ENCODE results near the gene CRYBB3.

CRYBB3 gene

DNA sequence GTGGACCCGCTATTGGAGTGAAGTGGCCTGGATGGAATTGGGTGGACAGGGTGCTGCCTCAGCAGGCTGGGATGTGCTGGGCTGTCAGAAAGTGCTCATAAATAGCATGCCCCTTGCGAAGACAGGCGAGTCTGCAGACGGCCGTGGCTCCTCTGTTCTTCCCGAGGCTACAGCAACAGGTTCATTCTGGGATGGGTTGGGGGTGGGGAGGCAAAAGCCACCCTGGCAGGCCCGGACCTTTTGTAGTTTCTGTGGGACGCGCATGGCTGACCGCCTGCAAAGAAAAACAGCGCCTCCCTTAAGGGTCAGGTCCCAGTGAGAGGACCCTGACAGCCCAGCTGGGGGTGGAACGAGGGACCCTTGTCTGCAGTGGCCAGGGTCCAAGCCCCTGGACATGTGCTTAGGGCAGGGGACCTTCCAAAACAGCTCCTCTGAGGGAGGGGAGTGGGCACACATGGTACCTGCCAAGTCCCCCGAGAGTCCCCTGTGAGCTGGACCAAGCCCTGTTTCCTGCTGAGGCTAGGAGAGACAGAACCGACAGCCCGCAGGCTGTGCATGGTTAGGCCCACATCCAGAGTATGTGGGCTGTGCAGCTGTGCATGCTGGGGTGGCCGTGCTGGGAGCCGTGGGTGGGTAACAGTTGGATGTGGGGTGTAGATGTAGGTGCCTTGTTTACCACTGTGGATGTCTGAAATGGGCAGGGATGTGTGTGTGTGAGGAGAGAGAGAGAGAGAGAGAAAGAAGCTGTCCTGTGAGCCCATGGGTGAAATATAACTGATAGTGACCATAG, at the start of gene CRYBB3:
Gene CRYBB3 (plus strand): TSS at position 128 of the 790 bp plus-strand sequence. CDS start 1,539 bp downstream, outside the sequence.
- no peak for DNase-seq

DNA sequence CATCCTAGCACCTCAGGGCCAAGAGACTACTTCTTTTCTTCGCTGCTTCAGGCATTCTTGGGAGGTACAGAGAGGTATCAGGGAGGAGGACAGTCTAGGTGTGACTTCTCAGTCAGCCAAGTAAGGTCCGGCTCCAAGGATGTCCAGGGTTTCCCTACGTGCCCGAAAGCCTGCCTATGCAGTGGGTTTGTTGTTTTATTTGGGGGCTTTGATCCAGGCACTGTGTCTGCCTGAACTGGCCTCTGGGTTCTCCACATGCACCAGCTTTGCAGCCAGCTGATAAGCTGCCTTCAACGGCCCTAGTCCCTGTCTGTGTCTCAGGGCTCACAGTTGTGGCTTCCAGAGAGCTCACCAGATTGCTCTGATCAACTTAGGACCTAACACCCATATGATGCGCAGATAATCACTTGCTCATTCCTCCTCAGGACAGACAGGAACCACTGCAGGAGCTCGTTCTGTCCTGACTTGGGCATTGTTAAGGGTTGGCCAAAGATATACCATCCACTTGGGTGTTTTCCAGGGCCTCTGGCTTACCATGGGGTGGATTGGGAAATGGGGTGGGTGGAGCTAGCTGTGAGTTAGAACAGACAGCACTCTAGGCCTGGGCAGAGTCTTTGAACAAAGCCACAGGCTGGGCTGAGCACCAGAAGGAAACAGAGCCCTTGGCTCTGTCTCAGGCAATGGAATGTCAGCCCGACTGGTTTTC, 45.5 kb upstream of the CRYBB3 start:
- DNase-seq = no peak

DNA sequence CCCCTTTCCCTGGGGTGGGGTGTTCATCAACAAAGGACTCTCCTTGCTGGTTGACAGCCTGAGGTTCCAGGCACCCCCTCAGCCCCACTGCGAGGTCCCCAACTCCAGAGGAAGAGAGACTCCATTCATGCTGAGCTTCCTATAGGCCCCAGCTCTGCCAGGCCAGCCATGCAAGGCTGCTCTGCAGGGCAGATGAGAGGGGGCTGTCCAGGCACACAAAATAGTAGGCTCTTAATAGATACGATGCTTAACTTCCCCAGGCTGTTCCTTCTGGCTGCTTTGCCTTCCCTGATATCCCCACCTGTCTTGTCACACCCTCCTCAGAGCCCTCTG, 45.0 kb upstream of the CRYBB3 start:
- DNase-seq = no peak

DNA sequence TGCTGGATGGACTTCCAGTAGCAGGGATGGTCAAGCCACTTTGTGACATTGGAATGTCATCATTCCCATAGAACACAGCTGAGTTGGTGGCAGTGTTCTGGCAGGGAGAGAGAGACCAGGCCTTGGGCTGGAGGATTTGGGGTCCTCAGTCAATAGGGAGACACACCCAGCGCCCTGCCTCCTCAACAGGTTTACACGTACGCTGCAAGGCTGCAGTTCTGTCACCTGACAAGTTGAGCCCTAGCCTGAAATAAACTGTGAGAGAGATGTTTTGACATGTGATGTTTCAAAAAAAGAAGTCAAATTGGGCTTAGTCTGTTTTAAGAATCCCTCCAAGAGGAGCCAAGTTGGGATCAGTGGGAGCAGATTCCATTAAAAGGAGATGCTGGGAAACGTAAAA, 42.9 kb upstream of the CRYBB3 start:
- no peak for DNase-seq

DNA sequence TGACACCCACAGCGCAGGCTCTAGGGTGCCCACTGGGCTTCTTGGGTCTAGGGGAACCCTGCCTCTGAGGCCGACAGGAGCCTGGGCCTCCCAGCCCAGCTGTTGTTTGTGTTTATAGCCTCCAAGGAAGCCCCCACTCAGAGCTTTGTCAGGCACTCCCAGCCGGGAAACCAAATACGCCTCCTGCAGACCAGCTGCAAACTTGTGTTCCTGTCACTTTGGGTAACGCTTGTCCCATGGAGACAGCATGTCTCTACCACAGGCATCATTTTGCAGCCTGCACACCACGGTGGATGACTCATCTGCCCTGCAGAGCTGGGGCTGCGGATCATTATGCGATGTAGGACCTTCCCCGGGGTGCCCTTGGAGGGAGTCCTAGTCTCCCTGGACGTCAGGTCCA, 40.6 kb upstream of the CRYBB3 start:
- DNase-seq = no peak

DNA sequence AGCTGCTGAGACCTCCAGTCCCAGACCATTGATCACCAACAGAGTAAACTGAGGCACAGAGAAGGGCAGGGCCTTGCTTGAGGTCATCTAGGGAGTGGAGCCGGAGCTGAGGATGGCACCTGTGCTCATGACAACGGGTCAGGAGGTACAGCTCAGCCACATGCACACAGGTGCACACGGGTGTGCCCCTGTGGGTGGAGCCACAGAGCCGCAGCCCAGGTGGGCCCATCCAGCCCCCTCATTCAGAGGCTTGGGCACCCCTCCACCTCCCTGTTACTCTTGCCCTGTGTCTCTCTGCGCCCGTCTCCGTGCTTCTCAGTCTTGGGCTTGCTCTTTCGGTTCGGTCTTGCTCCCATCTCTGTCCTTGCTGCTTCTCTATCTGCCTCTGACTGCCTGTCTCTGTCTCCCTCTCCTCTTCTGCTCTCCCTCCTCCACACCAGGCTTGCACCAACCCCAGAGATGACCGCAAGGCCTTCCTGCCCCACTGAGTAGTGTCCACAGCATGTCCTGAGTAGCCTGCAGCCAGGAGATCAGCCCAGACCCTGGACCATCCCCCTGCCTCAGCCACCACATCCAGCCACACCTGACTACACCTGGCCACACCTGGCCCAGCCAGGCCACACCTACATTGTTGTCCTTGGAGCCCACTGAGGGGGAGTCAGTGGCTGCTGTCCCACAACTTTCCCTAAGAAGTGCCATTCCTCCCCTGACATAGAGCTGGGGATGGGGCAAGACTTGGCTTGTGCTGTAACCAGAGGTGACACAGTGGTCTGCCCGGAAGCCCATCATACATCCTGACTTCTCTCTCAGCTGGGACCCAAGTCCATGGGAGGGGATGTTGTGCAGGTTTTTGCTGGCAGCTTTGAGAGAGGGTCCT, 39.3 kb upstream of the CRYBB3 start:
- DNase-seq = no peak

DNA sequence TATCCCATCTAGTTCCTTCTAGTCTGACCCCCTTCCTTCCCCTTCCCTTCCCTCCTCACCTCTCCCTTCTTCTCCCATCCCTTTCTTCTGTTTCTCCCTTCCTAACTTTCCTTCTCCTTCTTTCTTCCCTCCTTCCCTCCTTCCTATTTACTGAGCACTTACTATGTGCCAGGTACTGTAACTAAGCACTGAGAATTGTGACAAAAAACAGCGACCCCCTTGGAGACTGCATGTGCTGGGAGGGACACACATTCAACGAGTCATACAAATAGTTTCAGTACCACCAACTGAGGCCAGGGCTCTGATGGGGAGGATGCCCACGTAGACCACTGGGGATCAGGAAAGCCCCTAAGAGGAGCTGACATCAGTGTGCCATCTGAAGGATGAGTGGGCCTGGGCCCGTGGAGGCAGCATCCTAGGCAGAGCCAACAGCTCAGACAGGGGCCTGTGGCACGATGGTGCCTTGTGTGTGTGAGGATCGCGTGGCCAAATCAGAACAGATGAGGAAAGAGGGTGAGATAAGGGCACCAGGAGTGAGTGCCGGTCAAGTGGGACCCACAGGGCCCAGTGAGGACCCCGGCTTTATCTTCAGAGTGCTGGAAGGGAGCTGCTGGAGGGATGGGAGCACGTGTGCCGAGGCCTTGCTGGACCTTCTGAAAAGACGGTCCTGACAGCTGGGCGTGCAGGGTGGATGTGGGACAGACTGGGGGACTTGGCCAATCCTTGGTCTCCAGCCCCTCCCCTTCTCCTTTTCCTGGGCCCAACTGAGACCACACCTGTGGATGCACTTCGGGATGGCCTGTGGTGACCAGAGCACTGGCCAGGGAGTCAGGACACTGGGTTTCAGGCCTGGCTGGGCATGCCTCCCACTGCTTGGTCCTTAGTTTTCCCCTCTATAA, 38.4 kb upstream of the CRYBB3 start:
- no peak for DNase-seq

DNA sequence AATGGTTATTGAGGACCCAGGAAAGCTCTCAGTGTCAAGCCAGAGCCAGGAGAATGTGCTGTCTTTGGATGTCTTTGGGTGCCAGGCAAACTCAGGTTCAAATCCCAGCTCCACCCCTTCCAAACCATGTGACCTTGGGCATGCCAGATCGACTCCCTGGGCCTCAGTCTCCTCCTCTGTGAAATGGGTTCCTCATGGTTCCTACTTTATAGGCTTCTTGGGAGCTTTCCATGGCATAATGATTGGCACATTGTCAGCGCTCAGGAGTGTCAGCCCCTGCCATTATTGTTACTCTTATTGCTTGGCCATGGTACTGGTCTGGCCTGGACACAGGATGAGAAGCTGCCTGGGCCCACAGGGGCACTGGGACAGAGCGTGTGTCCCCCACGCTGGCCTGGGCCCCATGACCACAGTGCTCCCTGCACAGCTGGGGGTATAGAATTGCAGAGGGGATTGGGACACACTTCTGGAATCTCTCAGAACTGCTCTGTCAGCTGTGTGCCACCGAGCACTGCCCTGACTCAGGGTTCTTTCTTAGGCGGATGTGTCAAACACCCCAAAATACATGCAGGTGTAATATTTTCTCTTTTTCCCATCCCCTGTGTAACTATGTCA, 37.6 kb upstream of the CRYBB3 start:
- no peak for DNase-seq

DNA sequence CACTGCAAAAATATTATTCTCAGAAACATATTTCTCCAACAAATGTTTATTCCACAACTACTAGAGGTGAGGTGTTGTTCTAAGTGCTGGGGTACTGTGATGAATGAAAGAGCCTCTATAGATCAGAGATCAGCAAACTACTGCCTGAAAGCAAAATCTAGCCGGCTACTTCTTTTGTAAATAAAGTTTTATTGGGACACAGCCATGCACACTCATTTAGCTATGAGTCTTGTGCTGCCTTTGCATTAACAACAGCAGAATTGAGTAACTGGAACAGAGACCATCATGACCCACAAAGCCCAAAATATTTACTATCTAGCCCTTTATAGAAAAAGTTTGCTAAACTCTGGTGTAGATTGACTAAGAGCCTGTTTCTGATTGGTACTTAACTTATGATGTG, 37.1 kb upstream of the CRYBB3 start:
- no peak for DNase-seq

DNA sequence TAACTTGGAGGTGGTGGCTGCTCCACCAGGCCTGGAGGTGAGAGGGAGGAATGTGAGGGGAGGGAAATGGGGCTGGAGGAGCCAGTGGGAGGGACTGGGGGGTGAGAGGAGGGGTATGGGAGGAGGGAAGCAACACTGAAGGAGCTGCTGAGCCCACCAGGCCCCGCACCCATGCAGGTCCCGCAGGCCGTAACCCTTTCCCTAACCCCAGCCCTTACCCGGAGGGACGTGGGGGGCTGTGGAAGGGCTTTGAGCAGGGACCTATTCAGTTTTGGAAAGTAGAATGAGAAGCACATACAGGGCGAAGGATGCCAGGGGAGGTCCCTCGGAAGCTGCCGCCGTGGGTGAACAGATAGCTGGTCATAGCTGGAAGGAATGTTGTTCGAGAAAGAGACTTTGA, 33.9 kb upstream of the CRYBB3 start:
- DNase-seq = no peak

DNA sequence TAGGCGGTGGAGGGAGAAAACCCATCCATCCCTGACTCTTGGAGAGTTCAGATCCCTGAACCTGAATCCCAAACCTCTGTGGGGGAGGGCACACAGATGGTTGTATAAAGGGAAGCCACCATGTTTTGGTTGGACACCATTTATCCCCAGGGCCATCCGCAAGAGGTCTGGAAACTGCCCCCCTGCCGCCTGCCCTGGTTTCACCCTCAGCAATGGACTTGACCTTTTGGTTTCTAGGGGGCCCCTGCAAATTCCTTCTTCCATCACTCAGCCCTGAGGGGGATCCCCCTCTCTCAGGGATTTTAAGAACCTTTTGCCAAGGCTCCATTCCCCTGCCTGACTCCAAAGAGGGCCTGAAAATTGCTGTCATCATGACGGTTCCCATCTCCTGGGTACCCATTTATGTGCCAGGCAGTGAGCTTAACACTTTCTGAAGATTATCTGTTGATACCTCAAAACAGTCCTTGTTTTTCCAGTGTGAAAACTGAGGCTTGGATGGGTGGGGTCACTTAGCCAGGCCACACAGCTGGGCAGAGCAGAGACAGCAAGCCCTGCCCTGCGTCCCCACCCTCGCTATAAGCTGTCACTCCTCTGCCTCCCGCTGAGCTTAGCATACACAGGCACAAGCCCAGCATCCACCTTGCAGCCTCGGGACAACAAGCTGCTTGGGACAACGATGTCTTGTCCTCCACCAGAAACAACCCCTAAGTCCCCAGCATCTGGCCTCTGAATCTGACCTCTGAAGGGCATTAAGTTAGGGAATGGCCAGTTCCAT, 33.2 kb upstream of the CRYBB3 start:
- no peak for DNase-seq

DNA sequence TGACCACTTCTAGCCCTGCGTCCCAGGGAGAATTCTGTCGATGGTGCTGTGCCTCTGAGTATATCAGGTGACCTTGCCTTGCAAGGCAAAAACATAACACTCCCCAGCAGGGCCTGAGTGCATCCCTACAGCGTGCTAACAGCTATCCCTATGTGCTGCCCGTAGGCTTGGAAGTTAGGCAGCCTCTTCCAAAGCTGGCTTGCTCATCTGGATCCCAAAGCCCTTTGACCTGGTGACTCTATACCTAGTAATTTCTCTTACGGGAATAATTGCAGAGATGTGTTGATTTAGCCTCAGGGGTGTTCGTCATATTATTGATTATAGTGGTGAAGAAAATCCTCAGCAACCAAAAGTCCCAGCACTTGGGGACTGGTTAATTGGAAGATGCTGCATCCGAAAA, 32.6 kb upstream of the CRYBB3 start:
- no peak for DNase-seq

DNA sequence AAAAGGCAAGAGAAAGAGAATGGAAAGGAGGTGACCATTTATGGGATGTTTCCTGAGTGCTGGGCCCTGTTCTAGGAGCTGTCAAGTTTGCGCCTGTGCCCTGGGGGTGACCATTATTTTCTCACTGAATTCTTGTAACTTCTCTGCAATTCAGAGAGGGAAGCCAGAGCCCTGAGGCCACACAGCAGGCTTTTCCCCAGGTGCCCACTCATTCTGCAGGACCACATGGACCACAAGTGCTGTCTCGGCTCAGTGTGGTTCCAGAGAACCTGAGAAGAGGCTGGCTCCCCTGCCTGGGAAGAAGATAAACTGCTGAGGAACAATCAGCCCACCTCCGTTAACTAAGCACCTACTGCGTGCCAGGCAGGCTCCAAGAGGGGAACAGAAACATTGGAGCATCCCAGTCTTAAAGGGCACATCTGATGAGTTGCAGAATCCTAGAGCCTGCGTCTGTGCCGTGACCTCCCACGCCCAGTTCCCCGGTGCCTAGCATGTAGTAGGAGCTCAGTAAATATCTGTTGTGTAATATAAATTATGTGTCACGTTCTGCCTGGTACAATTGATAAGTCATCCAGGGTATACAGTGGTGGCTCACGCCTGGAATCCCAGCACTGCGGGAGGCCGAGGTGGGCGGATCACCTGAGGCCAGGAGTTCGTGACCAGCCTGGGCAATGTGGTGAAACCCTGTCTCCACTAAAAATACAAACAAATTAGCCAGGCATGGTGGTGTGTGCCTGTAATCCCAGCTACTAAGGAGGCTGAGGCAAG, 31.6 kb upstream of the CRYBB3 start:
- no peak for DNase-seq

DNA sequence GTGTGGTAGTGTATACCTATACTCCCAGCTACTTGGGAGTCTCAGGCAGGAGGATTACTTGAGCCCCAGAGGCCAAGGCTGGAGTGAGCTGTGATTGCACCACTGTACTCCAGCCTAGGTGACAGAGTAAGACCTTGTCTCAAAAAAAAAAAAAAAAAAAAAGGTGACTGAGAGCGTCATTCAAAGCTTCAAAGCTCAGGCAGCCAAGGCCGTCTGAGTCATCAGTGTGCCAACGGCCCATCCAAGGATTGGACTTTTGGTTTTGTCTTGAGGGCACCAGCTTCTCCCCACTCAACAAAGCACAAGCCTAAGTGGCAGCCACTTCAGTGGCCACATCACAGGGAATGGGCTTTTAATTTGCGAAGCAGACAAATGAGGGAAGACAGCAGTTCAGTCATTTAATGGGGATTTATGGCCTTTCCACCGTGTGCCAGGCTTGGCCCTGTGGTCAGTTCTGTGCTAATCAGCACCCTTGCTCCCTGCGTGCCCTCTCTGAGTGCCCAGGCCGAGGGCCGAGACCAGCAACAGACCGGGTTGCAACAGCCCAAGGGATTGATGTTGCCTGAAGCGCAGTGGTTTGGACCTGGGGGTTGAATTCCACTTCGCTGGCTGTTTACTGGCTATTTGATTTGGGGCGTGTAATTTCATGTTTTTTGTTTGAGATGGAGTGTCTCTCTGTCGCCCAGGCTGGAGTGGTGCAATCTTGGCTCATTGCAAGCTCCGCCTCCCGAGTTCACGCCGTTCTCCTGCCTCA, 30.2 kb upstream of the CRYBB3 start:
- DNase-seq = peak; percentile 16

DNA sequence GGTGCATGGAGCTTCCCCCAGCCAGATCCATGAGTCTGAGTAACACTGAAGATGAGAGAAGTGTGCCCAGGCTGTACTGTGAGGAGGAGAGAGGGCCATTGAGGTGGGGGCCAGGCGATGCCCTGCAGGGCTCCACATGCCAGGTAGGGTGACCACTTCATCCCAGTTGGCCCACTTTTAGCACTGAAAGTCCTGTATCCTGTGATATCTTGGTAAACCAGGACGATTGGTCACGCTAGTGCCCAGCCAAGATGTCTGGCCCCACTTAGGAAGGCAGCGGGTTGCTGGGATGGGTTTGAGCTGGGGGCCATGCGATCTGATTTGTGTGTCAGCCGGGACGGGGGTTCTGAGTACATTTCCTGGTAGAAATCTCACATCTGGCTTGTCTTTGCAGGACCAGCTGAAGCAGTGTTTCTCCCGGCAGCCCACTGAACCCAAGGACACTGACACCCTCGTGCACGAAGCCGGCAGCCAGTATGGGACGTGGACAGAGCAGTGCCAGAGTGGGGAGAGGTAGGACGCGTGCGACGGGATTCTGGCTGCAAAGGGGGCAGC, 29.2 kb upstream of the CRYBB3 start:
- no peak for DNase-seq

DNA sequence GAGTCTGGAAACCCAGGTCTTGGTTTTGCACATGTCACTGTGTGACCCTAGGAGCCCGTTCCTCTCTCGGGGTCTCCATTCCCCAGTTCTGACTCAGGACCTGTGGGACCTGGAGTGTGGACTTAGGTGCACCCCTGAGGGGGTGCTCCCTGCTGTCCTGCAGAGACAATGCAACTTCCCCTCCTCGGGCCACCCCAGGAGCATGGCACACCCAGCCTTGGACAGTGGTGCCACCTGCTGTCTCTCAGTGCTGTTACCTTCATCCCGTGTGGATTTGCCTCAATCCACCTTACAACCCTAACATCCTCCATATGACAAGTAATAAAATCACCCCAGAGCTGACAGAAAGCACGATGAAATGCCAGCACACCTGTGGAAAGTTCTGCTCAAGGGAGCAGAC, 27.5 kb upstream of the CRYBB3 start:
- DNase-seq = no peak

DNA sequence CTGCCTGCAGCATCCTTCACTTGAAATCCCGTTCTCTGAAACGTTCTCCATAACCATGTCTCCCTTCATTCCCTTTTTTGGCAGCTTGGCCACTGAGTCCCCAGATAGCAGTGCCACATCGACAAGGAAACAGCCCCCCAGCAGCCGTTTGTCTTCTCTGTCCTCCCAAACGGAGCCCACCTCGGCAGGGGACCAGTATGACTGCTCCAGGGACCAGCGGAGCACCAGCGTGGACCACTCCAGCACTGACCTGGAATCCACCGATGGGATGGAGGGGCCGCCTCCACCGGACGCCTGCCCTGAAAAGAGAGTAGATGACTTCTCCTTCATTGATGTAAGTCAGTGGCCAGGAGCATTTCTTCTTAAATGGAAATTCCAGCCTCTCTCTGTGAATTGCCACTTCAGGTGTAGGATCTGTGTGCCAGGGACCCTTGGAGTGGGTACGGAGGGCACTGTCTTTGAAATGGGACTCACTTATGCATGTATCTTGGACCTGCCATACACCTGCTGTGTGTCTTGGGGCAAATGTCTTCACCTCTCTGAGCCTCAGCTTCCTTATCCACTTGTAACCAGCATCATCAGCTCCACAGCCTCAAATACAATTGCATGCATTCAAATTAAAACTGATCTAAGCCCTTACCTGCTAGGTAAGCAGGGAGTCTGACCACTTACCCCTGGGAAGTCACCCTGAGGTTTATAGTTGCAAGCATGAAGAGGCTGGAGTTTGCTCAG, 25.3 kb upstream of the CRYBB3 start:
- no peak for DNase-seq

DNA sequence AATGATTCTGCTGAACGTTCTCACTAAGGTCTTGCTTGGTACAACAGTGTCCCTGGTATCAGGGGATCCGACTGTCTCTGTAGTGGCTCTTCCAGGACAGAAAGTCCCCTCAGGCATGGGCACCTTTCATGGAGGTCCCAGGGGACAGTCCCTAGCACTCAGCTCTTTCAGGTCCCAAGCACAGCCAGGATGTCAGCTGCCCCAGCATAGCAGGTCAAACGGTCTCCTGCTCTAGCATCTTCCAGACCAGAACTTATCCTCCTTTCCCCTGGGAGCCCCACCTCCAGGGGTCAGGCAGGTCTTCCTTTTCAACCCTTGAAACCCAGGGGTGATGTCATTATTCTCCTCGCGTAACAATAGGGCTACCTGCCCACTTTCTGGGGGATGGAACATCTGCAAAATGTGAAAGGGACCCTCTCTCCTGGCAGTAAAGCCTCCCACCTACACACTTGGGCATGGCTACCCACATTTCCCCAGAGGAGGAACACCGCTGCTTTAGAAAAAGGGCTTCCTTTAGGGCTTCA, 24.7 kb upstream of the CRYBB3 start:
- no peak for DNase-seq
